Endodermal cell (in vitro differentiated cells): ENCODE results near the gene CARD11. TPM values are rescaled to one million over a fixed set of nuclear protein-coding genes. Genes with fewer than 3 reads are reported as not detected.

ENCODE experiments used
- DNase-seq: peaks from one replicate; pipeline ENCODE4 v3.0.0-alpha.2; 2017
- H3K27ac ChIP-seq: 2 replicates; pipeline ENCODE4 v1.5.1; 2013; ENCODE audit warnings: mild to moderate bottlenecking, low read depth, low read length, moderate library complexity
- H3K27me3 ChIP-seq: 2 replicates; pipeline ENCODE4 v1.6.1; 2013; ENCODE audit warnings: mild to moderate bottlenecking, low read length, moderate library complexity; ENCODE audit not compliant: insufficient read depth, control insufficient read depth, poor library complexity, severe bottlenecking
- H3K36me3 ChIP-seq: 2 replicates; pipeline ENCODE4 v1.7.0; 2013; ENCODE audit warnings: mild to moderate bottlenecking, low read length, moderate library complexity; ENCODE audit not compliant: control insufficient read depth, insufficient read depth
- H3K4me1 ChIP-seq: one replicate; pipeline ENCODE4 v1.7.0; 2013; ENCODE audit warnings: low read length; ENCODE audit not compliant: control insufficient read depth, insufficient read depth
- H3K4me3 ChIP-seq: 2 replicates; pipeline ENCODE4 v1.5.1; 2013; ENCODE audit warnings: mild to moderate bottlenecking, low read length, moderate library complexity
- H3K9ac ChIP-seq: 2 replicates; pipeline ENCODE4 v1.6.1; 2013; ENCODE audit warnings: mild to moderate bottlenecking, low read length, moderate library complexity; ENCODE audit not compliant: poor library complexity, severe bottlenecking; ENCODE audit errors: extremely low read depth
- H3K9me3 ChIP-seq: 2 replicates; pipeline ENCODE4 v1.6.1; 2013; ENCODE audit warnings: mild to moderate bottlenecking, low read length, moderate library complexity; ENCODE audit not compliant: control insufficient read depth
- H3K27ac Mint-ChIP-seq: 2 replicates; pipeline ENCODE4 v1.8.0; 2020; ENCODE audit warnings: mixed read lengths
- H3K27me3 Mint-ChIP-seq: 2 replicates; pipeline ENCODE4 v1.8.0; 2021; ENCODE audit warnings: mild to moderate bottlenecking, mixed read lengths; ENCODE audit not compliant: insufficient read depth
- H3K36me3 Mint-ChIP-seq: 2 replicates; pipeline ENCODE4 v1.8.0; 2020; ENCODE audit warnings: low read depth, mixed read lengths
- H3K4me1 Mint-ChIP-seq: 2 replicates; pipeline ENCODE4 v1.8.0; 2020; ENCODE audit warnings: mixed read lengths
- H3K4me3 Mint-ChIP-seq: 2 replicates; pipeline ENCODE4 v1.8.0; 2020; ENCODE audit warnings: mild to moderate bottlenecking, moderate library complexity, mixed read lengths
- H3K9me3 Mint-ChIP-seq: 2 replicates; pipeline ENCODE4 v1.8.0; 2020; ENCODE audit warnings: mild to moderate bottlenecking, mixed read lengths
- CTCF ChIP-seq: fragments of 200-600 bp; sonication (generic); conservative IDR thresholded peaks from 2 replicates; pipeline ENCODE4 v1.5.0; 2021; ENCODE audit warnings: antibody characterized with exemption, mild to moderate bottlenecking
- WGBS, 2 experiments: methylation state at CpG; one replicate each; pipeline versions ENCODE4 v1.1.5 to v1.1.7; 2013; ENCODE audit warnings: missing lambda C conversion rate in 2 of 2, mixed read lengths in 1 of 2; ENCODE audit not compliant: insufficient coverage in 1 of 2, insufficient read length in 1 of 2; 5-methylcytosine and 5-hydroxymethylcytosine counted together
- total RNA-seq, 2 donors: library from RNA; stranded (reverse); fragmentation: NEBNext Ultra II Directional in 1 of 2; extraction: Animal tissue kit (Norgen Biotek cat#: 25700) in 1 of 2; gene quantifications; 2 replicates in 1 of 2; 3 replicates in 1 of 2; pipeline ENCODE4 v1.2.1, GENCODE V29; 2021

Gene CARD11
- total RNA-seq, 2 donors from 2014 or later = 7.2 to 10.8 TPM

GRCh38 chr7:2936891-2937580 lies 106.6 kb downstream of the CARD11 start:
- Mint-ChIP-seq H3K36me3 (peaks cover 7% of the 10 kb centered on the region), H3K27ac (no peak overlapping the region), H3K27me3 (no peaks in the 10 kb centered on the region), H3K4me1 (peaks cover 2% of the 10 kb centered on the region), H3K9me3 (no peaks in the 10 kb centered on the region), H3K4me3 (no peak overlapping the region)
- H3K4me1 ChIP-seq = no peaks in the 10 kb centered on the region
- 95 to 96% methylated on average over 26 to 29 of the region's 29 CpGs for WGBS, 2 experiments
- no peaks in the 10 kb centered on the region for H3K9me3 ChIP-seq
- no peak overlapping the region for H3K9ac ChIP-seq
- H3K27me3 ChIP-seq = no peaks in the 10 kb centered on the region
- no peak overlapping the region for H3K27ac ChIP-seq
- TF ChIP-seq CTCF = no peak
- no peak overlapping the region for H3K4me3 ChIP-seq
- DNase-seq = peak; percentile 36
- no peaks in the 10 kb centered on the region for H3K36me3 ChIP-seq

- no peak overlapping the region for H3K4me3 Mint-ChIP-seq
- Histone ChIP-seq H3K9me3 (no peaks in the 10 kb centered on the region), H3K4me1 (no peaks in the 10 kb centered on the region), H3K27ac (no peak overlapping the region), H3K36me3 (no peaks in the 10 kb centered on the region), H3K9ac (no peak overlapping the region), H3K4me3 (no peak overlapping the region), H3K27me3 (no peaks in the 10 kb centered on the region)
- no peaks in the 10 kb centered on the region for H3K27me3 Mint-ChIP-seq
- H3K4me1 Mint-ChIP-seq = peaks cover 2% of the 10 kb centered on the region
- H3K27ac Mint-ChIP-seq = no peak overlapping the region
- WGBS, 2 experiments = 88 to 93% methylated on average over 8 of the region's 8 CpGs
- peaks cover 7% of the 10 kb centered on the region for H3K36me3 Mint-ChIP-seq
- TF ChIP-seq CTCF = no peak
- no peak for DNase-seq
- no peaks in the 10 kb centered on the region for H3K9me3 Mint-ChIP-seq
These were observed 107.4 kb downstream of the CARD11 start for GRCh38 chr7:2936301-2936700.

GRCh38 chr7:2934984-2935740 lies 108.5 kb downstream of the CARD11 start:
- H3K9ac ChIP-seq = no peak overlapping the region
- Mint-ChIP-seq H3K4me3 (no peak overlapping the region), H3K36me3 (peaks cover 7% of the 10 kb centered on the region), H3K4me1 (peaks cover 2% of the 10 kb centered on the region), H3K9me3 (no peaks in the 10 kb centered on the region), H3K27ac (no peak overlapping the region), H3K27me3 (no peaks in the 10 kb centered on the region)
- no peaks in the 10 kb centered on the region for H3K27me3 ChIP-seq
- no peaks in the 10 kb centered on the region for H3K36me3 ChIP-seq
- H3K4me1 ChIP-seq = no peaks in the 10 kb centered on the region
- WGBS, 2 experiments = 93 to 96% methylated on average over 19 to 20 of the region's 20 CpGs
- DNase-seq = peak; percentile 32
- no peak overlapping the region for H3K4me3 ChIP-seq
- TF ChIP-seq CTCF = no peak
- no peaks in the 10 kb centered on the region for H3K9me3 ChIP-seq
- no peak overlapping the region for H3K27ac ChIP-seq
